BJ (cell line): ENCODE measurements around the gene BHMT. TPM values are rescaled to one million over a fixed set of nuclear protein-coding genes. Genes with fewer than 3 reads are reported as not detected.

Experiments used
- CTCF ChIA-PET: fragments of 350-600 bp; formaldehyde crosslinking; extraction: SDS; loops from one replicate; lab custom pipeline; 2021; ENCODE audit warnings: antibody characterized with exemption, inconsistent platforms; lab: Yijun Ruan, JAX
- POLR2A ChIA-PET: fragments of 300-600 bp; sonication (Branson Sonifier 250); formaldehyde crosslinking; extraction: SDS; loops from one replicate; lab custom pipeline; 2021; ENCODE audit warnings: antibody characterized with exemption; lab: Charles Lee
- DNase-seq: peaks from one replicate; pipeline ENCODE4 v3.0.0-alpha.2; 2011; ENCODE audit warnings: low read depth
- H3K27me3 ChIP-seq: 2 replicates; pipeline ENCODE4 v1.6.0; 2011; ENCODE audit warnings: low read length; ENCODE audit not compliant: control insufficient read depth, insufficient read depth
- H3K36me3 ChIP-seq: 2 replicates; pipeline ENCODE4 v1.5.1; 2011; ENCODE audit warnings: low read length; ENCODE audit not compliant: control insufficient read depth, insufficient read depth
- H3K4me3 ChIP-seq: 2 replicates; pipeline ENCODE4 v1.5.1; 2011; ENCODE audit warnings: low read depth, mild to moderate bottlenecking, control low read depth, low read length
- CTCF ChIP-seq: IDR thresholded peaks from 2 replicates; pipeline ENCODE4 v1.5.1; 2011; ENCODE audit warnings: low read depth, mild to moderate bottlenecking, control low read depth, inconsistent platforms, low read length, moderate library complexity; ENCODE audit not compliant: insufficient read depth
- polyA plus RNA-seq: library from polyadenylated mRNA; depleted of rRNA; stranded (reverse); fragments of >200 nt; gene quantifications from 2 replicates; pipeline ENCODE4 v1.2.3, GENCODE V29; 2011

BHMT gene
- polyA plus RNA-seq, 1 experiment, result not detected

GRCh38 chr5:79111960-79112702, 522 bp downstream of the BHMT start:
- CTCF ChIA-PET, result interaction anchor here (2.5 kb wide), 1 partner anchor 87 kb away, joined by 7 read pairs; no protein-coding TSS in a partner anchor
- TF ChIP-seq CTCF, result no peak

GRCh38 chr5:79112703-79113058, 1.1 kb downstream of the BHMT start:
- DNase-seq, result no peak
- H3K36me3 ChIP-seq, result no peaks in the 10 kb centered on the region
- TF ChIP-seq CTCF, result no peak
- POLR2A ChIA-PET, result no interaction called here
- CTCF ChIA-PET, result interaction anchor here (2.5 kb wide), 1 partner anchor 88 kb away, joined by 7 read pairs; no protein-coding TSS in a partner anchor
- no peak overlapping the region for H3K4me3 ChIP-seq
- peaks cover 19% of the 10 kb centered on the region for H3K27me3 ChIP-seq

More at GRCh38 chr5:79111960-79112702, 522 bp downstream of the BHMT start:
- no peak overlapping the region for H3K4me3 ChIP-seq
- POLR2A ChIA-PET, result no interaction called here
- H3K36me3 ChIP-seq, result no peaks in the 10 kb centered on the region
- no peak for DNase-seq
- peaks cover 19% of the 10 kb centered on the region for H3K27me3 ChIP-seq

- DNase-seq, result no peak
- TF ChIP-seq CTCF, result no peak
- H3K27me3 ChIP-seq, result peaks cover 2% of the 10 kb centered on the region; the same call in 1 of the 2 replicates
- ChIA-PET POLR2A (no interaction called here), CTCF (interaction anchor here (1.1 to 1.2 kb wide), 2 partner anchors 10 to 94 kb away, joined by 3 to 4 read pairs; no protein-coding TSS in a partner anchor)
- no peak overlapping the region for H3K4me3 ChIP-seq
- H3K36me3 ChIP-seq, result no peaks in the 10 kb centered on the region
These were observed 7.9 kb downstream of the BHMT start for GRCh38 chr5:79119486-79119885.

- H3K4me3 ChIP-seq, result no peak overlapping the region
- ChIA-PET CTCF (interaction anchor here (0.7 to 1.2 kb wide), 2 partner anchors 13 to 95 kb away, joined by 3 to 4 read pairs; no protein-coding TSS in a partner anchor), POLR2A (no interaction called here)
- no peak for TF ChIP-seq CTCF
- DNase-seq, result no peak
- no peaks in the 10 kb centered on the region for H3K36me3 ChIP-seq
- peaks cover 2% of the 10 kb centered on the region; the same call in 1 of the 2 replicates for H3K27me3 ChIP-seq
These were observed 8.6 kb downstream of the BHMT start for GRCh38 chr5:79120221-79120620.

- ChIA-PET CTCF (interaction anchor here (2.5 kb wide), 1 partner anchor 98 kb away, joined by 12 read pairs; no protein-coding TSS in a partner anchor), POLR2A (no interaction called here)
- no peak for DNase-seq
- H3K4me3 ChIP-seq, result no peak overlapping the region
- H3K27me3 ChIP-seq, result no peaks in the 10 kb centered on the region
- no peaks in the 10 kb centered on the region for H3K36me3 ChIP-seq
- no peak for TF ChIP-seq CTCF
These were observed 11.4 kb downstream of the BHMT start for GRCh38 chr5:79122973-79123372.
